ENCODE measurements around the gene ATP1A1.

DNA sequence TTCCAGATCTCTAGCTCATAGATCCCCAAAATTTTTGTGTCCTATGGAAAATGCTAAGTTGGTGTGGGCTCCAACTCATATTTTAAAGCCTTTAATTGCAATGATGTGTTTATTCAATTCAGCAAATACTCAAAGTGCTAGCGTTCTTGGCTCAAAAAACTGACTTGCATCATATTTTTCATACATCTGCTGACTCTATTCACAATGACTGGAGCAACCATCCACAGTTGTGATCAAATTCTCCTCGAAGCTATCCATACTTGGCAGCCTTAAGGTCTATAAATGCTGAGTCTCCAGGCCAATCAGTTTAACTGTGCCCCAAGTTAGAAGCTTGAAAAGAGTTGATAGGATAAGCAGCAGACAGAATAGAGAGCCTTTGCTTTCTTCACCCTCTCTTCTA, 2.9 kb upstream of the ATP1A1 start:
- TF ChIP-seq, protein P1, sequence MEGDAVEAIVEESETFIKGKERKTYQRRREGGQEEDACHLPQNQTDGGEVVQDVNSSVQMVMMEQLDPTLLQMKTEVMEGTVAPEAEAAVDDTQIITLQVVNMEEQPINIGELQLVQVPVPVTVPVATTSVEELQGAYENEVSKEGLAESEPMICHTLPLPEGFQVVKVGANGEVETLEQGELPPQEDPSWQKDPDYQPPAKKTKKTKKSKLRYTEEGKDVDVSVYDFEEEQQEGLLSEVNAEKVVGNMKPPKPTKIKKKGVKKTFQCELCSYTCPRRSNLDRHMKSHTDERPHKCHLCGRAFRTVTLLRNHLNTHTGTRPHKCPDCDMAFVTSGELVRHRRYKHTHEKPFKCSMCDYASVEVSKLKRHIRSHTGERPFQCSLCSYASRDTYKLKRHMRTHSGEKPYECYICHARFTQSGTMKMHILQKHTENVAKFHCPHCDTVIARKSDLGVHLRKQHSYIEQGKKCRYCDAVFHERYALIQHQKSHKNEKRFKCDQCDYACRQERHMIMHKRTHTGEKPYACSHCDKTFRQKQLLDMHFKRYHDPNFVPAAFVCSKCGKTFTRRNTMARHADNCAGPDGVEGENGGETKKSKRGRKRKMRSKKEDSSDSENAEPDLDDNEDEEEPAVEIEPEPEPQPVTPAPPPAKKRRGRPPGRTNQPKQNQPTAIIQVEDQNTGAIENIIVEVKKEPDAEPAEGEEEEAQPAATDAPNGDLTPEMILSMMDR (conservative IDR thresholded peaks at IDR 0.05 in 1 of 2, IDR thresholded peaks at IDR 0.05 in 1 of 2; ENCODE audit: low read depth in 1 of 2, low read length in 2 of 2), result no peak
- peak; percentile 40 for TF ChIP-seq EZH2 (IDR thresholded peaks at IDR 0.05; ENCODE audit: low read length, missing control alignments)
